OCI-M2 (cell line): ENCODE results near the gene NAV1.
"Not testable (repeated sequence)": the region's sequence is repeated elsewhere in the genome, so short reads cannot be mapped to it uniquely, and the experiment has no call there.

Experiments used
- DNase-seq: peaks from one replicate; lab custom pipeline; 2025; ENCODE audit not compliant: unreplicated experiment; lab: John Stamatoyannopoulos, UW

NAV1 gene

DNA sequence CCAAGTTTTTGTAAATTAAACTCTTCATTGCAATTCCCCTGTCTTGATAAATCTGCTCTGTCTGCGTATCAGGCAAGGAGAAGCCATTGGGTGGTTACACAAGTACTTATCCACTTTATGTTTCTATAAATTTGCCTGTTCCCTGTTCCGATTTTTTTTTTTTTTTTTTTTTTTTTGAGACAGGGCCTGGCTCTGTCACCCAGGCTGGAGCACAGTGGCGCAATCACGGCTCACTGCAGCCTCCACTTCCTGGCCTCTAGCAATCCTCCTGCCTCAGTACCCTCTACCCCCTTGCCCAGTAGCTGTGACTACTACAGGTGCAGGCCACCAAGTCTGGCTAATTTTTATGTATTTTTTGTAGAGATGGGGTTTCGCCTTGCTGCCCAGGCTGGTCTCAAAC lies 20.9 kb upstream of the NAV1 start:
- DNase-seq = no peak

GRCh38 chr1:201520046-201520575 lies 18.8 kb upstream of the NAV1 start:
- not testable (repeated sequence) for DNase-seq

- no peak for DNase-seq
Observed at GRCh38 chr1:201525193-201525778, 13.6 kb upstream of the NAV1 start.

DNA sequence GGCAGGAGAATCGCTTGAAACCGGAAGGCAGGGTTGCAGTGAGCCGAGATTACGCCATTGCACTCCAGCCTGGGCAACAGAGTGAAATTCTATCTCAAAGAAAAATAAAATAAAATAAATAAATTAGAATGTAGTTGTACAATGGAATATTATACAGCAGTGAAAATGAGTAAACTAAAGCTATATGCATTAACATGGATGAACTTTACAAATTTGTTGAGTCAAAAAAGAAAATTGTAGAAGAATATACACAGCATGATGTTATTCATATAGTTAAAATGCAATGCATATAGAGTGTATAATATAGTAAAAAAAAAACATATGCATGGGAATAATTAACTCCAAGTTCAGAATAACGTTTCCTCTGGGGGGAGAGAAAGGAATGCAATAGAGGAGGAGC lies 11.0 kb upstream of the NAV1 start:
- DNase-seq = no peak

GRCh38 chr1:201528631-201529252 lies 10.2 kb upstream of the NAV1 start:
- DNase-seq = no peak

DNA sequence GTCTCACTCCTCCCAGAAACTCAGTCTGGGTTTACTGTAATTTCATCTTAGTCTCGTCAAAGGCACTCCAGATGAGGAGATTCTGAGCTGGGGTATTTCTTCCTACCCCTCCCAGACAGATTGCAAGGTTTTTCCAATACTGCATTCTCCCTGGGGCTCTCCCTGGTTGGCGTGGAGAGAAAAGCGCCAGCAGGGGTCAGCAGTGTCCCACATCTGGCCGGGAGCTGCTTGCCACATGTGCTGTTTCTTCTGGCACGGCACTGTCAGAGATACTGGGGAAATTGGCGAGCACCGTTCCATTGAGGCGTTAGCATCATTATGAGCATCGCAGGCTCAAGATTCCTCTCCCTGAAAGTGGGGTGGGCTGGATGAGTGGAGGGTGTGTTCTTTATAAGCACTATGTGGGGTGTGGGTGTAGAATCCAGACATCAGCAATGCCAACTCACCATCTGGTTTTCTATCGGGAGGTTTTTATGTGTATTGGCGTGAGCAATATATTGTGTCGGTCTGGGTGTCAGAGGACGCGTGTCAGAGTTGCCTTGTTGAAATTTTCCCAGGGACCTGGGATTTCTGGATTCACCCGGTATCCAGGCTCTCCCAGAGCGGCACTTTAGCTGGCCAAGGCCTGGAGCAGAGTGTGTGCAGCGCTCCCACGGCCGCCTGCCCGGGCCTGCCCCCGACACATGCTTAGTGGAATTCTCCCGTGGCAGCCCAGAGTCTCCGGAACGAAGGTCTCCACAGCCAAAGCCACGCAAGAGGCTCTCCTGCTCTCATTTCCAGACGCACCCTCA lies 8.0 kb upstream of the NAV1 start:
- DNase-seq = no peak

- no peak for DNase-seq
Observed at GRCh38 chr1:201531551-201532425, 7.1 kb upstream of the NAV1 start.

GRCh38 chr1:201533836-201534235 lies 5.1 kb upstream of the NAV1 start:
- DNase-seq = no peak

DNA sequence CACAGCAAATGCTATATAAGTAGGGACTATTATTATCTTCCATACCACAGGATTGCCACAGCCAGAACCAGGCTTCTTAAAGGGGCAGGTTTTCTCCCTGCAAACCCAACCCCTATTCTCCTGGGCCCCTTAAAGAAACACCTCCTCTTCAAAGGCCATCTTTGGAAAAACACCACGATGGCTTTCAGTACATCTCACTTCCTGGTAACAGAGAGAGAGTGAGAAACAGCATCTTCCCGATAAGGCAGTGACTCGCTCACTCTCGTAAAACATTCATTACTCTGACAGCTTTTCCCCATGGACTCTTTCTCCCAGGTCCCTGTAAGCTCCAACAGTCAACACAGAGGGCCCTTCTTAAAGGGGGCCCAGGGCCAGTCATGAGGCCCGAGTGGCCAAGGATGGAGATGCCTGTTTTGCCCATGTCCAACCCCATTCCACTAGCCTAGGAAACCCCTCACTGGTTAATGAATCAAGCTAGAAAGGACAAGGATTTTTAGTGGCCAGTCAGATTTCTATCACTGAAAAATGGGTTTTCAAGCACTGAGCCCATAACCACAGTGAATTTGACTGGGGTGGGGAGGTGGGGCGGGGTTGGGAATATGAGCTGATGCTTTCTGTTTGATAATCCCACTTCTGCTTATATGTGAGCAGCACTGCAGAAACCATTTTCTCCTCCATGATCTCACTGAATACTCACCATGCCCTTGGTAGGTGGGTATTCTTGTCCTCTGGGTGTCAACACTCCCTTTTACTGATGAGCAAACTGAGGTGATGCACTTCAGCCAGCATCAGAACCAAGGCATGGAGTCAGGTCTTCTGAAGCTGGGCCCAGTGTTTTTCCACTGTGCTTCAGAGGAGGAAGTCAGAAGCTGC lies 3.6 kb upstream of the NAV1 start:
- DNase-seq = no peak

DNA sequence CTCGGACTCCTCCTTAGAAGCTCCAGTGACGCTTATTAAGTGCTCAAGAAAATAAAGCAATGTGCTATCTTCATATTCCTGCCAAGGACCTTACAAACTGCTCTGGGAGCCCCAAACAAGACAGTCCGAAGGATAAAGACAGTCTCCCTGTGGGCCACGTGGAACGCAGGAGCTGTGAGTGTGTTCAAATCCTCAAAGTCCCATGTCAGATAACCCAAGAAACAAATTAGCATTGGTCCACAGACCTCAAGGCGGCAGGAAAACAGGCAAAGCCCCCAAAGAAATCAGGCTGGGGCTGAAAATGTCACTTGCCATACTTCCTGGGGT lies 3.0 kb upstream of the NAV1 start:
- DNase-seq = no peak

GRCh38 chr1:201536558-201536957 lies 2.4 kb upstream of the NAV1 start:
- DNase-seq = no peak

DNA sequence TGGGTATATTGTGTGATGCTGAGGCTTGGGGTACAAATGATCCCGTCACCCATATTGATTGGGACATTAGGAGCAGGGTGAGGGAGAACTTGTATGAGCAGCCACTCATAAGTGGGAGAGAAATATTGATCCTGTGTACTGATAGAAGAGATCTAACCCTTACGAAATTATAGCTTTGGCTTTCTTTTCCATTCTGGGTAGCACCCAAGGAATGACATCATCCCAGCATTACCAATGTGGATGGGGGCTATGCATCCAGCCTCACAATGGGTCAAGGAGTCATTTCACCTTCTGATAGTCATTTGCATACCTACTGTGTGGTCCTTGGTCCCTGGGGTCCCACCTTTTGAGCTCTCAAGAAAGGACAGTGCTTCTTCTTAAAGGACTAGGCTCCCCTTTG lies 1.9 kb upstream of the NAV1 start:
- DNase-seq = no peak

DNA sequence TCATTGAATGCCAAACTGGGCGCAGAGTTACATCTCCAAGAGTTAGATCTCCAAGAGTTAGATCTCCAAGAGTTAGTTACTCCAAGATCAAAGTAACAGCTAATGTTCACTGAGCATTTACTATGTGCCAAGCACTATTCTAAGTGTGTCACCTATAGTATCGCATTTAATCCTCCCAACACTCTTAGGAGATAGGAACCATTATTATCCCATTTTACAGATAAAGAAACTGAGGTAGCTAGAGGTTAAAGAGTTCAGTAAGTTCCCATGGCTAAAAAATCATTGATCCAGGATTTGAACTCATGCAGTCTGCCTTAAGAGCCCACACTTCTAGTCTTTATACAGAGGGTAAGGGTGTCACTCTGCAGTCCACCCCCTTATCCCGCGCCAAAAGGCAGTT lies 1.5 kb upstream of the NAV1 start:
- no peak for DNase-seq

GRCh38 chr1:201537891-201538611 lies 876 bp upstream of the NAV1 start:
- DNase-seq = no peak

GRCh38 chr1:201539561-201540431 lies 869 bp downstream of the NAV1 start:
- no peak for DNase-seq

DNA sequence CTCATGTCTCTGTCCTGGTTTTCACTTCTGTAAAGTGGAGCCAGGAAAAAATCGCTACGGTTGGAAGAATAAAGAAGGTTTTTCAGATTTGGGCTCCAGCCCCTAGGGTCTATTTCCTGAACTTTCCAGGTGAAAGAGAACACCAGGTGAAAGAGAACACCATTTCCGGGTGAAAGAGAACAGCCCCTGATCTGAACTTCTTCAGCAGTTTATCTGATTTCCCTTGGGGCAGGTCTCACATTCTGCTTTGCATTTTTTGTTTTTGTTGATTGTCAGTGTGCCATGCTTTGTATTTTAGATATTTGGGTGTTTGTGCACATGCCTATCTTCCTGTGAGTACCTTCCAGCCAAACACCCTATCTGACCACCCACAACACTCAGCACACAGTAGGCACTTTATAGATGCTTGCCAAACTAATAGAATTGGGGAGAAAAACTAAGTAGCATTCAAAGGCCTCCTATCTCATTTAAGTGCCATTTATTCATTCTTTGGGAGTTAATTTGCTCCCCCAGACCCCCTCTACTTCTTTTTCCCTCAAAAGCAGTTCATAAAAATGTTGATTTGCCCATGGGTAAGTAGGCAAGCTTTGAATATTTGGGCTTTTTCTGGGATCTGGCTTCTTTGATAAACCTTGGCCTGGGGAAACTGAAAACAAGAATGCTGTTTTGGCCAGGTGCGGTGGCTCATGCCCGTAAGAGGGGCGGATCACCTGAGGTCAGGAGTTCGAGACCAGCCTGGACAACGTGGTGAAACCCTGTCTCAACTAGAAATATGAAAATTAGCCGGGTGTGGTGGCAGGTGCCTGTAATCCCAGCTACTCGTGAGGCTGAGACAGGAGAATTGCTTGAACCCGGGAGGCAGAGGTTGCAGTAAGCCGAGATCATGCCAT lies 2.2 kb downstream of the NAV1 start:
- DNase-seq = no peak

DNA sequence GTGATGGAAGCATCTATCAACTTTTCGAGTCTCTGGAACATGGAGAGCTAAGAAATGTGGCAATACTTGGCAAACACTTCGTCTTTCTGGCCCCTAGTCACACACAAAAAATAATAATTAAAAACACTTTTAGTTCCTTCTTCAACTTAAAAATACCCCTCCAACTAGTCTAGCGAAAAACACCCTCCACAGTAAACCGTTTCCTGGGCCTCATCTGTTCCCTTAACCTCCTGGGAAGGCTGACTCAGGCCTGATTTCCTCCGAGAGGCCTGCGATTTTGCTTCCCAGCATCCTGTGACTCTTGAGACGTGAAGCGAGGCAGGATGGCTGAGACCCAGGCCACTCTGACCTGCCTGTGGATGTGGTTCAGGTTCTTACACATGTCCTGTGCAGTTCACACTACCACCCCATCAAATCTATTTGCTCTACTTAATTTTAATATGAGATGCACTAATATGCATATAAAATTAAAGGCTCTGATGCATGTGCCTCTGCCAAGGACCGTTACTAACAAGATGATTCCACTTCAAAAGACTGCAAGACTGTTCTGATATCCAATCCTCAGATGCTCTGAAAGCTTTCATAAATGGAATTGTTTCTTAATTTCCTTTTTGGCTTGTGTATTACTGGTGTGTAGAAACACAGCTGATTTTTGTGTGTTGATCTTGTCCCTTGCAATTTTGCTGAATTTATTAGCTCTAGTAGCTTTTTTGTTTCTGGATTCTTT lies 3.5 kb downstream of the NAV1 start:
- no peak for DNase-seq
